HG02623 (cell line): Measurements from ENCODE around the gene TECPR2.

Experiments used
- ATAC-seq: cut with Tn5 transposase; IDR thresholded peaks from one replicate; pipeline ENCODE4 v1.9.1; 2021; ENCODE audit warnings: moderate library complexity; ENCODE audit not compliant: unreplicated experiment

TECPR2 gene

DNA sequence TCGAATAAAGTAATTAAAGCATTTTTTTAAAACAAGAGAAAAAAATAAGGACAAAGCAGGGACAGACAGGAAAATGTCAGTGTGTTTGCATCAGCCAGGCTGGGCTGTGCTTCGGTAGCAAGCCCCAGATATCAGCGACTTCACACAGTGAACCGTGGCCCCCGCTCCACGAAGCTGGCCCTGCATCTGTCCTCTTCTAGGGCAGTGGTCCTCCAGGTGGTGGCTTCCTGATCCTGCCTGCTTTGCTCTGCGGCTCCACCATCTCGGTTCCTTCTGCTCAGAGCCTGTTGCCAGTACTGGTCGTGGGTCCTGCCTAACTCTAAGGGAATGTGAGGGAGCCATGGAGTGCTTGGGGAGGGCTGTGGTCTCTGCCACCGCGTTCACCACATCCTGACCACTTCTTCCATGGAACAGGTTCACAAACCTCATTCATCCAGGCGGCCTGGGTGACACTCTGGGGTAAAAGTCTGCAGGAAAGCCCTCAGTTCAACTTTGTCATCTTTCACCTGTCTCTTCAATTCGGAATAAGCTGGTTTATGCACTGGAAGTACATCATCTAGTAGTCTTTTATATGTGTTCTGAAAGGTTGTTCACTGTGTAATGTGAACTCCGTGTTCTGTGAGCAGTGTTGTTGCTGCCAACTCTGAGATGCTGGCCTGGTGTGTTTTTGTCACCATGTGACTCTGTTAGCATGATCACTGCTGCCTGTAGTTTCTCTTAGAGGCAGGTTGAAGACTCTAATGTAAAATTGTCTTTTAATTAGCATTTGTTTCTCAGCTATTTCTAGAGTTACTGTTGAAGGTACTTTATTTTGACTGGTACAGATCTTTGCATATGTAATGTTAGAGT lies 99.0 kb downstream of the TECPR2 start:
- ATAC-seq, result no peak

DNA sequence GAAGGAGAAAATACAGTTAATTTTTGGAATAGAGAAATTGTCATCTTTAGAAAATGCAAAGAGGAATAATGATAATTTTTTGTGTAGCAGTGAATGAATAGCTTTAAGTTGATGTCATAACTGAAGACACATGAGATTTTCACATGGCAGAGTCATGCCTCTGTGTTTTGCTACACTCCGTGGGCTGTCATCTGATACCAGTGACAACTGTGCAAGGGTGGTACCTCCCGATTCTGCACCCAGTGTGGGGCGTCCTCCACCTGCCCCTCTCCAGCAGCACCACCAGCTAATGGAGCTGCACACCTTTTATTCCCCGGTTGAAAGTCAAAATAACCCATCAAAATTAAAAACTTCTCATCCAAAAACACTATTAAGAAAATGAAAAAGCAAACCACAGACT lies 99.7 kb downstream of the TECPR2 start:
- no peak for ATAC-seq

DNA sequence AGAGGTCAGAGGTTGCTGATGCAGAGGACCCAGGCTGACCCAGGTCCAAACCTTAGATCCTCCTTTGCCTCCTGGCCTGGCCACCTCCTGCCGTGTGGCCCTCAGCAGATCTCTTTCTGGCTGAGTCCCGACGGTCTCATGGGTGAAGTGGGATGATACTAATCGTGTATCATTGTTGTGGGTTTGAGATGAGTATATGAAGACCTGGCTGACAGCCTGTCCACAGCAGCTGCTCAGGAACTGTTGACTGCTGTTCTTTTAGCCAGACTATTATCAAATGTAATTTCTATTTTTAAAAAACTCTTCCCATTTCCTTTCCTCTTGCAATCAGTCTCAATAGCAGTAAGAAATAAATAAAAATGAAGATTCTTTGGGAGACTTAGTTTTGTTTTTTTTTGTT lies 101.3 kb downstream of the TECPR2 start:
- ATAC-seq, result no peak

DNA sequence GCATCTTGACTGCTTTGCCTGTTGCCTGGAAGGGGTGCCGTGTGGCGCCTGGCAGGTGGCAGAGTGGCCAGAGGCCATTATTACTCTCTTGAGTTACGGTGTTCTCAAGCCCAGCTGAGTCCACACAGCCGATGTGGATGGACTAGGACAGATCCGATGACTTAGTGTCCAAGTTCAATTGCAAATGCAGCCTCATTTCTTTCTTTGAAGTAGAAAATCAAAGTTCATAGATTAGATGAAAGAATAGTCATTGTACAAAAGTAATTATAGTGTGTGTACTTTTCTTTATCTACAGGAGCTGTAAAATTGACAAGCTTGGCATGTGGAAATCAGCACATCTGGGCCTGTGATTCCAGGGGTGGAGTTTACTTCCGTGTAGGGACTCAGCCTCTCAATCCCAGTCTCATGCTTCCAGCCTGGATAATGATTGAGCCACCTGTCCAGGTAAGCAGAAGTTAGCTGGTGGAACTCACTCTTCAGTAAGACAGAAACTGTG lies 102.2 kb downstream of the TECPR2 start:
- no peak for ATAC-seq

DNA sequence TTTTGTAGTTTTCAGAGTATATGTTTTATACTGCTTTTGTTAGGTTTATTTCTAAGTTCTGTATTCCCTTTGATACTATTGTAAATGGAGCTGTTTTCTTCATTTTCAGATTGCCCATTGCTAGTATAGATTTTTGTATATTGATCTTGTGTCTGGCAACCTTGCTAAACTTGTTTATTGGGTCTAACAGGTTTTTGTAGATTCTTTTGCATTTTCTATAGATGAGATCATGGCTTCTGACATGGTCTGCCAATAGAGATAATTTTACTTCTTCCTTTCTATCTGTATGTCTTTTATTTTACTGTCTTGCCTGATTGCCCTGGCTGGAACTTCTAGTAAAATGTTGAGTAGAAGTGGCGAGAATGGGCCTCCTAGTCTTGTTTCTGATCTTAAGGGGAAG lies 106.5 kb downstream of the TECPR2 start:
- ATAC-seq, result no peak

DNA sequence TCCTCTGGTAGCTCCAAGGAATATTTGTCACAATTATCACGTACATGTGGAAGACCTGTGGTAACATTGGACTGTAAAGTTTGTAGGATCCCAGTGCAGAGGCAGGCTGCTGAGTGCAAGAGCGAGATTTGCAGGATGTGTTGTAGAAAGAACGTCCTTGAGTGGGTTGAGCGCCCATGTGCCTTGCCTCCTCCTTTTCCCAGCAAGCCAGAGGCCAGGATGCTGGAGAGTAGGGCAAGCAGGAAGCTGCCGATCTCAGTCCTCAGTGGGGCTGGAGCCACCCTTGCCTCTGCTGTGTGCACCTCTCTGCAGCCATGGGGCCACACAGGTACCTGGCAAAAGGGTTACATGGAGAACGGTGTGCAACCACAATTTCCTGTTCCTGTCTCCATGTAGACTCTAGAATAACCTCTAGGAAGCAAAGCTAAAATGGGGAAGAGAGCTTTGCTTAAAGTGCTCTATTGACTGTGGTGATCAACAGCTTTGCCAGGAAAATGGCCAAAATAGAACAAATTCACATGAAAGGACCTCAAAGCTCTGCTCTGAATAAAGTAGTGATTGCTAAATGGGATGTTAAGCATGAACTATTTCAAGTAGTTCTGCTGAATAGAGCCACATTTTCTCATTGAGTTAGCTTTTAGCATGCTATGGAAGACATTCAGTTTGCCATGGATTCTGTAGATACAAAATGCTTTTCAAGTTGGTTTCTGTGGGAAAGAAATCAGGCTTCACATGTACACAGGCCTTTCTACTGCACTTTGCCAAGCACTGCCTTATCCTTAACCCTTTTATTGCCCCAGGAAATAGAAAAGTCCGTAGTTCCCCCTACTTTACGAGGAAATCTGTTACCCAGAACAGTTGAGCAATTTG lies 109.4 kb downstream of the TECPR2 start:
- no peak for ATAC-seq

DNA sequence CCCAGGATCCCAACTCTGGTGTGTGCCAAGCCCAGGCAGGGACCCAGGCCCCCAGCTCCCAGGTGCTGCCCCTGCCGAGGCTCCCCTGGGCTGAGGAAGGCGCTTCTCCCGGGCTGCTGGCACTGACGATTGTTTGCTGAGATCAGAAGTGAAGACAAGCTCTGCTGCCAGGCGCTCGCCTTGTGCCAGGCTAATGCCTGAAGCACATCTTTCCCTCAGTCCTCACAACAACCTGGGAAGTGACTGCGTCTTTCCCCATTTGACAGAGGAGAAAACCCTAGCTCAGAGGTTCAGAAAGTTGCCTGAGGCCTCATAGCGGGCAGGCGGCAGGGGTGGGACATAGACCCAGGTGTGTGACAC lies 110.0 kb downstream of the TECPR2 start:
- ATAC-seq, result no peak

DNA sequence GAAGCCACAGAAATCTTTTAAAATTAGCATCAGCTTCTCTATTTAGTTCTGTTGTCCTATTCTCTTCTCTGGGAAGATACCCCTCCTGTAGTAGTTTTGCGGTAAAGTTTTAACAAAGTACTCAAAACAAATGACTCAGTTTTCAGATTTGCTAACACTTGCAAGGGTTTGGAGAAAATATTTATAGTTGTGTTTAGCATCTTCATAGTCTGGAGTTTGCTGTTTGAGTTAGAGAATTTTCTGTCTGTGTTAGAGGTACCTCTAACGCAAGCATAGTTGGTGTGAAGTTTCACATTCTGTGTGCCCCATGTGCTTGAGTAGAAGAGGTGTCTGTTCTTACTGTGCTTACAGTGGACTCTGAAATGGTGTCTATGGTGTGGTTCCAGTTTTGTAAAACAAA lies 110.8 kb downstream of the TECPR2 start:
- no peak for ATAC-seq

DNA sequence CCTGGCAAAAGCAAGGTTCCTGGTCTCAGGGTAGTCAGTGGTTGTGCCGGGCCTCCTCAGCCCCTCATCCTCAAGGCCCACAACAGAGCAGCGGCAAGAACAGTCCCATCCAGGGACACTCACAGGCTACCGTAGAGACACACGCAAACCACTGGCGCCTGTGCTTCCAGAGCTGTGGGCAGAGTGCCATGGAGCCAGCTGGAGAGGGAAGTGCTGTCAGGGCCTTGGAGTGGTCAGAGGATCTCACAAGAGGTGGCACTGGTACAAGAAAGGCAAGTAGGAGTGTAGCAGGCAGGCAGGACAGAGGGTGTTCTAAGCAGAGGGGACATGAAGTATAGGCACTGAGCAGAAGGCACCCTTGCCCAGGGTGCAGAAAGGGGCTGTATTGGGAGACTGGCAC lies 112.2 kb downstream of the TECPR2 start:
- no peak for ATAC-seq

DNA sequence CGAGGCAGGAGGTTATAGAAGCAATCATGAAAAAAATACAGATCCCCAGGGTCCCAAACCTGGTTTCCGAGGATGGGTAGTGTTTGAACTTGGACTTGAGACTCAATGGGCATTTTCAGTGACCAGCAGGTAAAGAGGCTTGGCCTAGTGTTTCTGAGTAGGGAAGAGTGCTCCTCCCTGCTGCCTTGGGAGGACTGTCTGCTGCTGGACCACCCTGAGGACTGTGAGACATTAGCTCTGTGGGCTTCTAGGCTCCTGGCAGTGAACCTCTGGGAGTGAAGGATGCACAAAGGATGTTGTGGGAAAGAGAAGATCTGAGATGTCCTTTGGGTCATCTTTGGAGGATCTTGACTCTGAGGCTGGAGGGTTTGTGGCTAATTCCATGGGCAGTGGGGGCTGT lies 116.4 kb downstream of the TECPR2 start:
- no peak for ATAC-seq

DNA sequence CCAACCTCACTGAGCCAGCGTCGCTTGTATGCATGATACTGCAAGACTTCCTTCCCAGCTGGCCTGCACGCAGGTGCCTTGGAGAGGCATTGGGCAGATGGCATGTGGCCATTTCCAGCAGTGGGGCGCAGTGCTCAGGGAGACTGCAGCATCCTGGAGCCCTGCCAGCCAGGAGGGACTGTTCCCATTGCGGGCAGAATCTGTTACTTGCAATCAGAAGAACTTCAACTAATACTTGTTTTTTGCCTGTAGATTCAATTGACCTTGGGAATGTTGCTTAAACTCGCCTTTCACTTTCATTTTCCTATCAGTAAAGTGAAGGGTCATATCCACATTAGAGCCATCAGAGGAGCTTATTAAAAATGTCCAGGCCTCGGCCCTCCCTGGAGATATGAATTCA lies 117.0 kb downstream of the TECPR2 start:
- no peak for ATAC-seq

DNA sequence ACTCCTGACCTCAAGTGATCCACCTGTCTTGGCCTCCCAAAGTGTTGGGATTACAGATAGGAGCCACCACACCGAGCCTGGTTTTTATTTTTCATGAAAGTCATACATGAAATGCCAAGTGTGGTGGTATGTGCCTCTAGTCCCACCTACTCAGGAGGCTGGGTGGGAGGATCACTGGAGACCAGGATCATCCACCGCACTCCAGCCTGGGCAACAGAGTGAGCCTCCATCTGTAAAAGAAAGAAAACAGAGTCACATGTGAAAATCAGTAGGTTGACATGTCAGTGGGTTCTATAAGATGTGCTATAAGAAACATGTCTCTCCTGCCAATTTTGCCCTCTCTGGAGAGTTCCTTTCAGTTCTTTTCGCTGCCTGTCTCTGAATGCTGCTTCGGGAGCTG lies 118.6 kb downstream of the TECPR2 start:
- no peak for ATAC-seq

DNA sequence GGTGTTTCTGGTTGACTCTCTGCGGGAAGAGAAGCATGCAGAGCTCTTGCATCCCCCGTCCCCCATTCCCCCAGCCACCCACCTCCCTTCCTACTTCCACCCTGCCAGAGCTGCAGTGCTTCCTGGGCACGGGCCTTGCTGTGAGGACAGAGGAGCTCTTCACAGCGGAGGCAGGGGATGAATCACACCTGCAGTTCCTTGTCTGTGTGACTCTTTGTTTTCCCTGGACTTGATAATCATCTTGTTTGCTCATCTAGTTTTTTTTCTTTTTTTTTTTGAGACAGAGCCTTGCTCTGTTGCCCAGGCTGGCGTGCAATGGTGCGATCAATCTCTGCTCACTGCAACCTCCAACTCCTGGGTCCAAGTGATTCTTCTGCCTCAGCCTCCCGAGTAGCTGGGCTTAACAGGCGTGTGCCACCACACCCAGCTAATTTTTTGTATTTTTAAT lies 119.1 kb downstream of the TECPR2 start:
- no peak for ATAC-seq

DNA sequence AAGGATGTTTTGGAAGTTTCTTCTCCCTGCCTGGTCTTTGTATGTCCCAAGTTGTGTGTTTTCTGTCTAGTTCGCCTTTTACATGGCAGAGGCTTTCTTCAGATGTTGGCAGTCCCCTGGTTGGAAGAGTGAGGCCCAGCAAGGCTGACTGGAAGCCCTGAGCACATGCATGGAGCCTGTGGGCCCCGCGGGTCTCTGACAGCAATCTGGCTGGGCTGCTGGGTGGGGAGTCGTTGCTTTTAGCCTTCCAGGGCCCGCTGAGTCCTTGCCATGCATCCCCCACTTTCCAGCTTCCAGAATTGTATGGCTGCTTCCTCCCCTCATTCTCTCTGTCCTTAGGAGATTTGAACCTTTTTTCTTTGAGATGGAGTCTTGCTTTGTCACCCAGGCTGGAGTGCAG lies 121.6 kb downstream of the TECPR2 start:
- no peak for ATAC-seq

DNA sequence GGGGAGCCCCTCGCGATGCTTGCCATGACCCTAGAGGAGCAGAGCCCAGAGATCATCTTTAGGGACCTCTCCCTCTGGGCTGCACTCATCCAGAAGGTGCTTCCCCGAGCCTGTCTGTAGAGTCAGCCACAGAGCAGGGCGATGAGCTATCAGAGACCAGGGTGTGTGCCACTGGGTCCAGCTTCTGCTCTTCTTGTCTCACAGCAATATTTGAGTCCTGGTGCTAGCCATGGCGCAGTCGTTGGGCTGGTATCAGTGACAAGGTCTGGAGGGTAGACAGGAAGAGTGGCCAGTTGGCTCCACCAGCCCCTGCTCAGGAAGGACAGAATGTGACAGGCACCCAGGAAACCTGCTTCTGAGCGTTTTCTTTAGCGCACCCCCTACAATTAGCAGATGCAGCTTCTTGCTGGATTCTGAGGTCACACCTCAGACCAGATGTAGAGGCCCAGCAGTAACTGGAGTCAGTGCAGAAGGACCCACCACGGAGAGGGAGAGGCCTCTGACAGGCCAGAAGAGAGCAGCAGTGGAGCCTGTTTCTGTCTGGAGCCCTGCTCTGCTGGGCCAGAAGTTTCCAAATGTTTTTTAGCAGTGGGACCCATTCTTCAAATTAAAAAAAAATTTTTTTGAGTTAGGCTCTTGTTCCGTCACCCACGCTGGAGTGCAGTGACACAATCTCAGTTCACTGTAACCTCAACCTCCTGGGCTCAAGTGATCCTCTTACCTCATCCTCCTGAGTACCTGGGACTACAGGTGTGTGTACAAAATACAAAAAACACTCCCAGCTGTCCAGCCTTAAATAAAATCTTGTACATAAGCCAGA lies 123.2 kb downstream of the TECPR2 start:
- no peak for ATAC-seq

DNA sequence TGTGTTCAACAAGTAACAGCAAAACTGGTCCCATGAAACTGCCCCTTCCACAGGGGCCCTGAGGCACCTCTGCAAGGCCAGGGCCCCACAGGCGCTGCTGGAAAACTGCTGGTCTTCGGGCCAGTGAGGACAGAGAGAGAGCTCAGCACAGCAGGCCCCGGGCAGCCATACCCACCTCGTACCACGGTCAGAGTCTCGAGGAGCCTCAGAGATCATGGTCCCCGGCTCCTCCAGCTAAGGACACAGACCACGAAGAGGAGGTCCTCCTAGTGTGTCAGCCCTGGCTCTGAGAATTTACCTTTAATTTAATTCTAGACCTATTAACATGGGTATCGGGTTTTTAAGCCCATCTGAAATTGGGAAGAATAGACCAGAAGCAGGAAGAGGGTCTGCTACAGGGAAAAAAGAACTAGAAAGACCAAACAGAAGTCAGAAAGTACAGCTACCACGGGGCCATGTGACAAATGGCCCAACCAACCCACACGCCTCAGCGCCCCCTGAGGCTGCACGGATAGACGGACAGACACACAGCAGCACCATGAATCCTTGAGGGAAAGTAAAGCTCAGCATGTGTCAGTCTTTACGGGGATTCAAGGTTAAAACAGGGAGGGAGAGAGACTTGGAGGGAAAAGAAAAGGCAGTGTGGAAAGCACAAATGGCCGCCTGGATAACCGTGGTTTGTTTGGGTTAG lies 123.9 kb downstream of the TECPR2 start:
- no peak for ATAC-seq

DNA sequence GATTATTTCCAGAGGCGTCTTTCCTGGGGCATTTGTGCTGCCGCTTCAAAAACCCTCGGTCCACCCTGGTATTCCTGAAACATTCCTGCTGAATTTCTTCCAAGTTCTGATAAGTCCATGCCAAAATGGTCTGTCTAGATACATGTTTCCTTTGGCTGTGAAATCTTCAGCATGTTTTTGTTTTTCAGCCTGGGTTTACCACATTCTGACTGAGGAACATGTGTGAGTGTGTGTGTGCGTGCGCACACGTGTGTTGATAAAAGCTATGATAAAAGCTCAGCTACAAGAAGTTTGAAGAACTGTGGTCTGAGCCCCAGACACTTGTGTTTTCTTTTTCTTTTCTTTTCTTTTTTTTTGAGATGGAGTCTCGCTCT lies 124.5 kb downstream of the TECPR2 start:
- no peak for ATAC-seq

DNA sequence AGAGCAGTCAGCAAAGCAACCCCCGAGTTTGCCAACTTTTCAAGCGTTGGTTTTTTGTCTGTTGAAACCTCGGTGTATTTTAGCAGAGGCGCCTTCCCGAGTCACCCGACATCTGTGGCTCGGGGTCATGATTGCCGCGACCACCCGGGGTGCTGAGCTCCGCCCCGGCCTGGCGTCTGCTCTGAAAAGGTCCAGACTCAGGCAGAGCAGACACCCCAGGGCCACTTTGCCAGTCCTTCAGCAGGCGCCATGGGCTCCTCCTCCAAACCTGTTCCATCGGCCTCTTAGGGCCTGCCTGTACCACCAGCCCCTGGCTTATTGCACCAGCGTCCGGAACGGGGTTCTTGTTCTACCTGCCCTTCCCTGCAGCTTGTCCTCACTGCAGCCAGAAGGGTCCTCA lies 127.7 kb downstream of the TECPR2 start:
- ATAC-seq, result no peak

DNA sequence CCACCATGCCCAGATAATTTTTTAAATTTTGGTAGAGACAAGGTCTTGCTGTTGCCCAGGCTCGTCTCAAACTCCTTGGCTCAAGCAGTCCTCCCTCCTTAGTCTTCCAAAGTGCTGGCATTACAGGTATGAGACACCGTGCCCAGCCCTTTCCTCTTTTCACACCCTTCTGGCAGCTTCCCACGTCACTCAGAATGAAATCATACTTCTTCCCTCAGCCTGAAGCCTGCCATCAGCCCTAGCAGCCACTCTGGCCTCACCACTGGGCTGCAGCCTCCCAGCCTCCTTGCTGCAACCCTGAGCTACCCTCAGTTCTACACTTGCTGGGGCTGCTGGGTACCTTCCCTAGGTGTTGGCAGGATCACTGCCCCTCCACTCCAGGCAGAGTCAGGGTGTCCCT lies 128.6 kb downstream of the TECPR2 start:
- no peak for ATAC-seq

DNA sequence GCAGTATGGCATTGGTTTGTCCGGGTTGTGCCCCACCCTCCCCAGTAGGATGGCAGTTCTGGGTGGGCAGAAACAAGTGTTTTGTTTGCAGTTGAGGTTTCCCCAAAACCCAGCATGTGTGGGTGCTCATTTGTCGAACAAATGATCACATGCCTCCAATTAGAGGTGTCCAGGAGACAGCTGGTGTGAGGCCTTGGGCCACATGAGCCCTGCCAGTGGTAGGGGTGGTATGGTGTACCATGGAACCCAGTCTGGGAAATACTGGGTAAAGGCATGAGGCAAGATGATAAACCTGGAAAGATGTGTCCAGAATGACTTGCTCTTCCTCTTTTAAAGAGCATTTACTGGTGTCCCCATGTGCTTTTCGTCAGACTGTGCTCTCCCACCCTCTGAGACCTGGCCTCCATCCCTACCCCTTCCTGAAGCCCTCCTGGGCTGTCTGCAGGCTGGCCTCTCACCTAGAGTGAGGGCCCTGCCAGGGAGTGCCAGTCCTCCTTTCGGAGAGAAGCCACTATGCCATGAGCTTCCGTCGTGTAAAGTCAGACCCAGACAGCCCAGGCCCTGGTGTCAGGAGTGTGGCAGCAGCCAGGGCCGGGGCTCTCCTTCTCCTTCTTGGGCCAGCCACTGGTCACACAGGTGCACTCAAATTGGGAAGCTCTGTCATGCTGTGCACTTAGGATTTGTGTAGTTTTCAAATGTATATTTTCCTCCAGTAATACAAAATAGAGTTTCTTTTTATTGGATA lies 129.2 kb downstream of the TECPR2 start:
- ATAC-seq, result no peak
